Spleen (tissue), 11 donors: Measurements from ENCODE around the gene TMEM229B. TPM values are rescaled to one million over a fixed set of nuclear protein-coding genes. Genes with fewer than 3 reads are reported as not detected.

Source experiments
- DNase-seq: peaks from one replicate; pipeline ENCODE4 v3.0.0-alpha.2; 2020
- H3K27ac ChIP-seq, 8 donors: fragments of 200-600 bp; sonication (generic) in 7 of 8; 1 replicate in 4 of 8; 2 replicates in 4 of 8; pipeline versions ENCODE4 v1.5.0 to v1.8.0; 2016 to 2021; ENCODE audit warnings: inconsistent platforms in 4 of 8, mild to moderate bottlenecking in 4 of 8, moderate library complexity in 1 of 8
- H3K27me3 ChIP-seq, 7 donors: fragments of 200-600 bp; sonication (generic) in 6 of 7; replicated peaks in 1 of 7; 1 replicate in 4 of 7; 2 replicates in 3 of 7; pipeline versions ENCODE4 v1.5.0 to v1.8.0; 2016 to 2021; ENCODE audit warnings: inconsistent platforms in 3 of 7, mild to moderate bottlenecking in 1 of 7
- H3K36me3 ChIP-seq, 6 donors: fragments of 200-600 bp; sonication (generic) in 5 of 6; 1 replicate in 4 of 6; 2 replicates in 2 of 6; pipeline versions ENCODE4 v1.5.0 to v1.8.0; 2016 to 2021; ENCODE audit warnings: inconsistent platforms in 2 of 6
- H3K4me1 ChIP-seq, 6 donors: fragments of 200-600 bp; sonication (generic) in 5 of 6; 1 replicate in 3 of 6; 2 replicates in 3 of 6; pipeline versions ENCODE4 v1.5.0 to v1.8.0; 2016 to 2021; ENCODE audit warnings: inconsistent platforms in 3 of 6
- H3K4me3 ChIP-seq, 8 donors: fragments of 200-600 bp; sonication (generic) in 7 of 8; 1 replicate in 4 of 8; 2 replicates in 4 of 8; pipeline versions ENCODE4 v1.5.0 to v1.8.0; 2016 to 2021; ENCODE audit warnings: inconsistent platforms in 4 of 8, mild to moderate bottlenecking in 4 of 8, moderate library complexity in 2 of 8
- H3K9me3 ChIP-seq, 8 donors: fragments of 200-600 bp; sonication (generic) in 7 of 8; 1 replicate in 4 of 8; 2 replicates in 4 of 8; pipeline versions ENCODE4 v1.5.0 to v1.8.0; 2016 to 2021; ENCODE audit warnings: inconsistent platforms in 4 of 8
- POLR2A ChIP-seq, 3 donors: fragments of 450-650 bp; IDR thresholded peaks; one replicate each; pipeline ENCODE4 v1.5.1; 2017; ENCODE audit warnings: antibody characterized with exemption in 3 of 3, mild to moderate bottlenecking in 1 of 3
- POLR2AphosphoS5 ChIP-seq, 3 donors: sonication (generic); formaldehyde crosslinking; IDR thresholded peaks; one replicate each; pipeline ENCODE4 v1.5.1; 2017; ENCODE audit warnings: antibody characterized with exemption in 3 of 3
- WGBS, 5 donors: extraction: QIAGEN DNeasy Blood & Tissue Kit in 3 of 5; methylation state at CpG; one replicate each; pipeline versions ENCODE4 v1.1.5 to v1.1.7; 2013 to 2018; 5-methylcytosine and 5-hydroxymethylcytosine counted together
- intact Hi-C: fragments of 100-400 bp; cut with DNase I; formaldehyde crosslinking; loops from one replicate; pipeline ENCODE4 v1.15.0; 2023; ENCODE audit warnings: low total_unique reads
- polyA plus RNA-seq, 3 donors: library from polyadenylated mRNA; stranded (reverse); fragments of 200-250 nt; gene quantifications; one replicate each; pipeline ENCODE4 v1.2.1, GENCODE V29; 2013
- total RNA-seq, 7 donors: library from RNA; depleted of rRNA in 3 of 7; stranded (reverse); fragments of >200 nt in 3 of 7; fragmentation: NEBNext Ultra II Directional in 4 of 7; extraction: Animal tissue kit (Norgen Biotek cat#: 25700) in 4 of 7; gene quantifications; one replicate each; pipeline versions ENCODE4 v1.1.0 to v1.2.1, GENCODE V29; 2016 to 2021
- TF ChIP-seq, protein P1 (sequence below), 11 experiments: fragments of 200-600 bp in 7 of 11; fragments of 450-650 bp in 4 of 11; sonication (generic) in 4 of 11; IDR thresholded peaks in 8 of 11; conservative IDR thresholded peaks in 3 of 11; 1 replicate in 7 of 11; 2 replicates in 4 of 11; pipeline versions ENCODE4 v1.4.0 to v1.8.0; 2016 to 2021; ENCODE audit warnings: antibody characterized with exemption in 11 of 11, inconsistent platforms in 4 of 11, mild to moderate bottlenecking in 1 of 11
- donor health status: healthy with polysubstance abuse.
- donor health status: DM: no; HTN: no; CAD: no; lungs with moderate emphysema.
- donor health status: DM: no; HTN: no; CAD: no.
- donor health status: Bipolar disorder and iron deficiency.
- donor health status: healthy.
- donor health status: DM: no; HTN: no; CAD: no.
- donor health status: DM: yes; HTN: yes; CAD: no.

The TMEM229B gene
- total and polyA plus RNA-seq, 10 donors = 3.0 to 36.0 (median 25.2) TPM

DNA sequence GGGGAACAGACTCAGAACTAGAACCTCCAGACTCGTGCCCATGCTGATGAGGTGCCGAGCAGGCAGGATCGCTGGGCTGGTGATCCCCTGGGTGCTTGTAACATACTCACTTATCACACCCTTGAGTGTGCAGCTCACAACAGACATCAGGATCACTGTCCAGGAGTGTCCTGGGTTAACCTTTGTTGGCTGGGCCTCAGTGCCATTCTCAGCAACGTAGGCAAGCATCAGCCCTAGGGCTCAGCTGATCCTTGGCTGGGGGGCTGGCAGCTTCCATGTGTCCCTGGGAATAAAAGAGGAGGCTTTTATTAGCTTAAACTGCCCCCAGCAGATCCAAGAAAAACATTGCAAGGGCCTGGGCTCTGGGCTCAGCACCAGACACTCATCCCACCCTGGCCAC, 1.6 kb downstream of the TMEM229B start:
- intact Hi-C loops = no loop called here

DNA sequence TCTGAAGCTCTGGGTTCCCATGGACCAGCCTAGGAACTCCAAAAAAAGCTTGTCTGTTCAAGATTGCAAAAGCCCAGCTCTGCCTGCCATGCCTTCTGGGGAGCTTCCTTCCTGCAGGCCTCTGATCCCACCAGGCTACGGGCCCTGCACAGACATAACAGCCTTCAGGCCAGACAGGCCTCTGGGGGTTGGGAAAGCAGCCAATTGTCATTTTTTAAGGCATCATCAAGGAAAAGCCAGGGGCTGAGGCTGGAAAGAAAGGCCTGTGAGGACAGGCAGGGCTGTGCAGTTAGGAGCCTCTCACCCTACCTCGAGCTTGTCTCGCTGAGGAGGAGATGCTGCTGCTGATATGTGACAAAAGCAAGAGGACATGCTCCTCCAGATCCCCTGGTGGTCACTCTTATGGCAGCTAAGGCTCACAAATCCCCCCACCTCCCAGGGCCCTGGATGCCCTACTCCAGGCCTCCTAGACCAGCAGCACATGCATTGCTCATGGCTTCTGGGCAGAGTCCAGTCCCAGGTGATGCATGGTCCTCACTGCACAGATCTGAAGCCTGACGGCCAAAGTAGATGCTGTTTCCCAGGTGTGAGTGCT, 2.9 kb downstream of the TMEM229B start:
- H3K27ac ChIP-seq = peak overlapping the region in 4 of 8 donors; percentile 5 to 36 (median 28)
- 68 to 81% (median 77%) methylated on average over 3 to 4 of the region's 4 CpGs for WGBS, 5 donors
- H3K36me3 ChIP-seq = peaks cover 0 to 61% (median 19%) of the 10 kb centered on the region in 6 donors
- H3K4me3 ChIP-seq = no peak overlapping the region
- no peaks in the 10 kb centered on the region for H3K27me3 ChIP-seq
- no peaks in the 10 kb centered on the region for H3K9me3 ChIP-seq
- no peak for TF ChIP-seq POLR2A (IDR thresholded peaks at IDR 0.05)
- TF ChIP-seq, protein P1, sequence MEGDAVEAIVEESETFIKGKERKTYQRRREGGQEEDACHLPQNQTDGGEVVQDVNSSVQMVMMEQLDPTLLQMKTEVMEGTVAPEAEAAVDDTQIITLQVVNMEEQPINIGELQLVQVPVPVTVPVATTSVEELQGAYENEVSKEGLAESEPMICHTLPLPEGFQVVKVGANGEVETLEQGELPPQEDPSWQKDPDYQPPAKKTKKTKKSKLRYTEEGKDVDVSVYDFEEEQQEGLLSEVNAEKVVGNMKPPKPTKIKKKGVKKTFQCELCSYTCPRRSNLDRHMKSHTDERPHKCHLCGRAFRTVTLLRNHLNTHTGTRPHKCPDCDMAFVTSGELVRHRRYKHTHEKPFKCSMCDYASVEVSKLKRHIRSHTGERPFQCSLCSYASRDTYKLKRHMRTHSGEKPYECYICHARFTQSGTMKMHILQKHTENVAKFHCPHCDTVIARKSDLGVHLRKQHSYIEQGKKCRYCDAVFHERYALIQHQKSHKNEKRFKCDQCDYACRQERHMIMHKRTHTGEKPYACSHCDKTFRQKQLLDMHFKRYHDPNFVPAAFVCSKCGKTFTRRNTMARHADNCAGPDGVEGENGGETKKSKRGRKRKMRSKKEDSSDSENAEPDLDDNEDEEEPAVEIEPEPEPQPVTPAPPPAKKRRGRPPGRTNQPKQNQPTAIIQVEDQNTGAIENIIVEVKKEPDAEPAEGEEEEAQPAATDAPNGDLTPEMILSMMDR (IDR thresholded peaks at IDR 0.05 in 8 of 11, conservative IDR thresholded peaks at IDR 0.05 in 3 of 11) = no peak
- no peak for TF ChIP-seq POLR2AphosphoS5 (IDR thresholded peaks at IDR 0.05)
- peaks cover 18 to 95% (median 62%) of the 10 kb centered on the region in 6 donors for H3K4me1 ChIP-seq
- intact Hi-C loops = no loop called here
- no peak for DNase-seq

More for the DNA sequence above, 1.6 kb downstream of the TMEM229B start:
- Histone ChIP-seq H3K4me1 (peaks cover 18 to 95% (median 68%) of the 10 kb centered on the region in 6 donors), H3K27ac (peak overlapping the region in 3 of 8 donors; percentile 92 to 94 (median 94)), H3K4me3 (no peak overlapping the region), H3K9me3 (no peaks in the 10 kb centered on the region), H3K36me3 (peaks cover 0 to 53% (median 19%) of the 10 kb centered on the region in 6 donors), H3K27me3 (no peaks in the 10 kb centered on the region)
- TF ChIP-seq POLR2AphosphoS5 (IDR thresholded peaks at IDR 0.05) = no peak
- WGBS, 5 donors = 74 to 95% (median 94%) methylated on average over 3 to 4 of the region's 4 CpGs
- no peak for DNase-seq

DNA sequence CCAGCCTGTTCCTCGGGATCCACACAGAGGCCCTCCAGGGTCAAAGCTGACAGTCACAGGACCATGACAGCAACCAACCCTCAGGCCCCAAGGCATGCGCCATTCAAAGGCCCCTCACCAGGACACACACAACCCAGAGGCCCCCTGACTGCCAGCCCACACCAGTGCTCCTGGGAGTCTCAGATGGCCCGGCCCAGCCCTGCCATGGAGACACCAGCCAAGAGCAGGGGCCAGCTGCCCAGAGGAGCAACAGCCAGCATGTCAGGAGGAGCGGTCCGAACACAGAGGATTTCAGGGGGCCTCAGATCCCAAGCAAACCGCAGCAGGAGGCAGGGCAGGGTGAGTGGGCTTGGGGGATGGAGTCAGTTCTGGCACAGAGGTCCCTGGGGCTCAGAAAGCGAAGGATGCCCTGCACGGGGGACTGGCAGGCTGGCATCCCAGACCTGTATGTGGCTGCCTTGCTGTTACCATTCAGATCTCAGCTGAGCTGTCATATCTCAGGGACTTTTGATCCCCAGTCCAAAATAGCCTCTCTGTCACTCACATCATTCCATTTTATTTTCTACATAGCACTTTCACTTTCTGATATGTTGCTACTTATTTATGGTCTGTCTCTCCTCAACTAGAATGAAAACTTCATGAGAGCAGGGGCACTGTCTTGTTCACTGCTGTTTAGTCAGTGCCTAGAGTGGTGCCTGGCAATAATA, 4.8 kb downstream of the TMEM229B start:
- H3K9me3 ChIP-seq = no peaks in the 10 kb centered on the region
- intact Hi-C loops = no loop called here
- WGBS, 5 donors = 89 to 97% (median 91%) methylated on average over 7 to 8 of the region's 8 CpGs
- no peak for DNase-seq
- H3K27ac ChIP-seq = peak overlapping the region in 3 of 8 donors; percentile 6 to 41 (median 13)
- H3K36me3 ChIP-seq = peaks cover 0 to 73% (median 19%) of the 10 kb centered on the region in 6 donors
- H3K4me3 ChIP-seq = no peak overlapping the region
- TF ChIP-seq POLR2AphosphoS5 (IDR thresholded peaks at IDR 0.05) = peak in 1 of 3 donors; percentile 13
- TF ChIP-seq, protein P1 (IDR thresholded peaks at IDR 0.05 in 8 of 11, conservative IDR thresholded peaks at IDR 0.05 in 3 of 11) = no peak
- H3K4me1 ChIP-seq = peaks cover 10 to 84% (median 43%) of the 10 kb centered on the region in 6 donors
- no peaks in the 10 kb centered on the region for H3K27me3 ChIP-seq

DNA sequence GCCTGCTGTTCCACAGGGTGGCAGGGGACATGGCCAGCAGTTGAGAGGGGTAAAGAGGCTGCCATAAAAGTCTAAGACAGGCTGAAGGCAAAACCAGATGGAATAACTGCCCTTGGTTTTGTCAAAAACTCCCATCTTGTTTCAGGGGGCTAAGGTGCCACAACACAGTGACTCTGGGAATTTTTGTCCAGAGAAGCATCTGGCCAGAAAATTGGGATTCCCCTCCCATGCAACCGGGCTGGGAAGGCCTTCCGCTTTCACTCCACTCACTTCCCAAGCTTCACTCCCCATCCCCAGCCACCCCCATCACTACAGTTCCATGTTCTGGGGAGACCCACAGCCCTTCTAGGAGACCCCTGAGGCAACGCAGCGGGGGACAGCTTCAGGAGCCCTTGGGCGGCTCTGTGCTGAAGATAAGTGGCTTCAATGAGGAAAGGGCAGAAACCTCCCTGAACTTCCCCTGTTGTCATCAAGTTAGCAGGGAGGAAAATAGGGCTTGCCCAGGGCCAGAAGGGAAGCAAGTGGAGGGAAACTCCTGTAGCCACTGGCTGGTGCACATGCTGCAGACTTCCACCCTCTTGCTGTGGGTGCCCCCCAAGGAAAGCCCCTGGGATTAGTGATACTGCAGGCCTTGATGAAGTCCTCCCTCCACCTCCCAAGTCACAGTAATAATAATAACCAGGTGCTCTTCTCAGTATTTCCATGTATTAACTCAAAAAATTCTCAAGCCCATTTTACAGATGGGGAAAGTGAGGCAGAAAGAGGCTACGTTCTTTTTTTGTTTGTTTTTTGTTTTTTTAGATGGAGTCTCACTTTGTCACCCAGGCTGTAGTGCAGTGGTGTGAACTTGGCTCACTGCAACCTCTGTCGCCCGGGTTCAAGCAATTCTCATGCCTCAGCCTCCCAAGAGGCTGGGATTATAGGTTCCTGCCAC, 6.0 kb downstream of the TMEM229B start:
- H3K27ac ChIP-seq = no peak overlapping the region

More for the DNA sequence above, 6.0 kb downstream of the TMEM229B start:
- TF ChIP-seq POLR2A (IDR thresholded peaks at IDR 0.05) (no peak), POLR2AphosphoS5 (IDR thresholded peaks at IDR 0.05) (no peak)
- TF ChIP-seq, protein P1 (IDR thresholded peaks at IDR 0.05 in 8 of 11, conservative IDR thresholded peaks at IDR 0.05 in 3 of 11) = no peak
- Histone ChIP-seq H3K36me3 (peaks cover 0 to 86% (median 19%) of the 10 kb centered on the region in 6 donors), H3K27me3 (no peaks in the 10 kb centered on the region), H3K4me1 (peaks cover 4 to 72% (median 33%) of the 10 kb centered on the region in 6 donors), H3K4me3 (no peak overlapping the region), H3K9me3 (no peaks in the 10 kb centered on the region)
- intact Hi-C loops = no loop called here
- WGBS, 5 donors = 88 to 96% (median 92%) methylated on average over 8 of the region's 8 CpGs
- no peak for DNase-seq
